PC-9 (cell line): ENCODE results near the gene SLC10A7. TPM values are rescaled to one million over a fixed set of nuclear protein-coding genes. Genes with fewer than 3 reads are reported as not detected.

ENCODE experiments used
- BruUV-seq: library from RNA; stranded (reverse); fragments of 400-500 nt; replicated peaks from 2 replicates; lab custom pipeline; 2021; lab: Mats Ljungman, UMichigan
- CTCF ChIA-PET: fragments of 300-600 bp; sonication (Branson Sonifier 250); formaldehyde crosslinking; loops from one replicate; lab custom pipeline; 2022; ENCODE audit warnings: antibody characterized with exemption; lab: Charles Lee
- POLR2A ChIA-PET: fragments of 300-600 bp; sonication (Branson Sonifier 250); formaldehyde crosslinking; loops from one replicate; lab custom pipeline; 2022; ENCODE audit warnings: antibody characterized with exemption; ENCODE audit not compliant: unreplicated experiment; lab: Charles Lee
- DNase-seq, 2 experiments: peaks; one replicate each; pipeline versions ENCODE4 v3.0.0 to v3.0.0-alpha.2; 2015 to 2022; ENCODE audit warnings: mixed read lengths in 1 of 2
- H2AFZ ChIP-seq: fragments of 200-600 bp; sonication (generic); 2 replicates; pipeline ENCODE4 v1.8.1; 2017; ENCODE audit warnings: antibody characterized with exemption
- H3F3A ChIP-seq: fragments of 200-600 bp; sonication (generic); 2 replicates; pipeline ENCODE4 v1.8.1; 2017; ENCODE audit warnings: antibody characterized with exemption, mild to moderate bottlenecking, low read depth; ENCODE audit not compliant: insufficient read depth
- H3K27ac ChIP-seq: fragments of 200-600 bp; sonication (generic); 2 replicates; pipeline ENCODE4 v1.6.1; 2016; ENCODE audit warnings: mixed run types
- H3K27me3 ChIP-seq: fragments of 200-600 bp; sonication (generic); 2 replicates; pipeline ENCODE4 v1.6.1; 2016; ENCODE audit warnings: low read depth, mixed run types; ENCODE audit not compliant: insufficient read depth
- H3K36me3 ChIP-seq: fragments of 200-600 bp; sonication (generic); 2 replicates; pipeline ENCODE4 v1.6.1; 2016; ENCODE audit warnings: low read depth, mixed run types
- H3K4me1 ChIP-seq: fragments of 200-600 bp; sonication (generic); replicated peaks from 2 replicates; pipeline ENCODE4 v1.6.1; 2016; ENCODE audit warnings: mixed run types; ENCODE audit not compliant: insufficient read depth
- H3K4me2 ChIP-seq: fragments of 200-600 bp; sonication (generic); 2 replicates; pipeline ENCODE4 v1.6.1; 2017; ENCODE audit warnings: mixed run types
- H3K4me3 ChIP-seq: fragments of 200-600 bp; sonication (generic); 2 replicates; pipeline ENCODE4 v1.6.1; 2016; ENCODE audit warnings: mixed run types
- H3K79me2 ChIP-seq: fragments of 200-600 bp; sonication (generic); 2 replicates; pipeline ENCODE4 v1.6.1; 2017; ENCODE audit warnings: low read depth, mixed run types
- H3K9me2 ChIP-seq: fragments of 200-600 bp; sonication (generic); 2 replicates; pipeline ENCODE4 v1.8.1; 2017; ENCODE audit warnings: mild to moderate bottlenecking; ENCODE audit not compliant: insufficient read depth
- H3K9me3 ChIP-seq: fragments of 200-600 bp; sonication (generic); 2 replicates; pipeline ENCODE4 v1.8.1; 2016; ENCODE audit warnings: low read depth; ENCODE audit not compliant: insufficient read depth
- H4K20me1 ChIP-seq: fragments of 200-600 bp; sonication (generic); 2 replicates; pipeline ENCODE4 v1.8.1; 2017; ENCODE audit not compliant: insufficient read depth
- EZH2 ChIP-seq: fragments of 200-600 bp; sonication (generic); IDR thresholded peaks from 2 replicates; pipeline ENCODE4 v1.8.0; 2017; ENCODE audit warnings: antibody characterized with exemption, low read depth
- intact Hi-C: fragments of 100-400 bp; cut with micrococcal nuclease; formaldehyde crosslinking; loops from one replicate; pipeline ENCODE4 v1.10.0; 2022; ENCODE audit not compliant: unreplicated experiment
- total RNA-seq: library from RNA; stranded (reverse); gene quantifications from 2 replicates; pipeline ENCODE4 v1.2.3, GENCODE V29; 2021
- TF ChIP-seq, protein P1 (sequence below): fragments of 200-600 bp; sonication (generic); conservative IDR thresholded peaks from 2 replicates; pipeline ENCODE4 v1.6.1; 2017; ENCODE audit warnings: mixed run types, antibody characterized with exemption, mild to moderate bottlenecking, moderate library complexity

SLC10A7 gene
- total RNA-seq, 1 experiment from 2014 or later: 11.4 TPM

DNA sequence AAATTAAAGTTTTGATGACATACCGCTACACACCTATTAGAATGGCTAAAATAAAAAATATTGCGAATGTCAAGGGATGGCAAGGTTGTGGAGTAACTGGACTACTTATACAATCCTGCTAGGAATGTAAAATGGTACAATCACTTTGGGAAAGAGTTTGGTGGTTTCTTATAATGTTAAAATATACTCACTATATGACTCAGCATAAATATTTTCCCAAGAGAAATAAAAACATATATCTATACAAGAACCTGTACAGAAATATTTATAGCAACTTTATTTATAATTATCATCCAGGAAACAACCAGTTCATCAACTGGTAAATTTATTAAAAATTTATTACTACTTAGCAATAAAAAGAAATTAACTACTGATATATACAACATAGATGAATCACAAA, 89.7 kb downstream of the SLC10A7 start:
- ChIA-PET POLR2A (no interaction called here), CTCF (no interaction called here)
- BruUV-seq: no TSS peak
- no peak overlapping the region for H3K27ac ChIP-seq
- no peaks in the 10 kb centered on the region for H4K20me1 ChIP-seq
- no peak overlapping the region for H3K4me3 ChIP-seq
- H3K36me3 ChIP-seq: no peaks in the 10 kb centered on the region
- no peaks in the 10 kb centered on the region for H3F3A ChIP-seq
- no peaks in the 10 kb centered on the region for H3K9me2 ChIP-seq
- no peak overlapping the region for H3K4me2 ChIP-seq
- H3K27me3 ChIP-seq: no peaks in the 10 kb centered on the region
- DNase-seq: no peak
- H3K9me3 ChIP-seq: no peaks in the 10 kb centered on the region
- intact Hi-C loops: no loop called here
- TF ChIP-seq, protein P1, sequence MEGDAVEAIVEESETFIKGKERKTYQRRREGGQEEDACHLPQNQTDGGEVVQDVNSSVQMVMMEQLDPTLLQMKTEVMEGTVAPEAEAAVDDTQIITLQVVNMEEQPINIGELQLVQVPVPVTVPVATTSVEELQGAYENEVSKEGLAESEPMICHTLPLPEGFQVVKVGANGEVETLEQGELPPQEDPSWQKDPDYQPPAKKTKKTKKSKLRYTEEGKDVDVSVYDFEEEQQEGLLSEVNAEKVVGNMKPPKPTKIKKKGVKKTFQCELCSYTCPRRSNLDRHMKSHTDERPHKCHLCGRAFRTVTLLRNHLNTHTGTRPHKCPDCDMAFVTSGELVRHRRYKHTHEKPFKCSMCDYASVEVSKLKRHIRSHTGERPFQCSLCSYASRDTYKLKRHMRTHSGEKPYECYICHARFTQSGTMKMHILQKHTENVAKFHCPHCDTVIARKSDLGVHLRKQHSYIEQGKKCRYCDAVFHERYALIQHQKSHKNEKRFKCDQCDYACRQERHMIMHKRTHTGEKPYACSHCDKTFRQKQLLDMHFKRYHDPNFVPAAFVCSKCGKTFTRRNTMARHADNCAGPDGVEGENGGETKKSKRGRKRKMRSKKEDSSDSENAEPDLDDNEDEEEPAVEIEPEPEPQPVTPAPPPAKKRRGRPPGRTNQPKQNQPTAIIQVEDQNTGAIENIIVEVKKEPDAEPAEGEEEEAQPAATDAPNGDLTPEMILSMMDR: no peak
- TF ChIP-seq EZH2: no peak
- H2AFZ ChIP-seq: no peak overlapping the region
- H3K4me1 ChIP-seq: no peaks in the 10 kb centered on the region
- H3K79me2 ChIP-seq: no peaks in the 10 kb centered on the region

DNA sequence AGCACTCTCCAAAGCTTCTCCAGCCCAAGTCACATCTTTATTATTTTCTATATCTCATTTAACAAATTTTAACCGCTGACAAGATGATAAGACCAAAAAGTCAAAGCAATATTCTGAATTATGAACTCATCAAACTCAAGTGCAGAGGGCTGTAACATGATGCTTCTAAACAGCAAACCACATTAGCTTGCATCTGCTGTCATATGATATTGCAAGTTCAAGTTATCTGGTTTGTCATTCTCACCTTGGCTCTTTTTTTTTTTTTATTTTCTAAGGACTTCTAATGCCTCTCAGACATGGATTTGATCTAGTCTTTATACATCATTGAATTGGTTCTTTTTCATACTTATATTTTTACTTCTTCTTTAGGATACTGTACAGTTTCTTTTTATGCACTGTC, 93.4 kb downstream of the SLC10A7 start:
- POLR2A ChIA-PET: interaction anchor here (0.6 to 0.7 kb wide), 2 partner anchors 49 to 885 kb away, joined by 7 to 18 read pairs; no protein-coding TSS in a partner anchor
- no peaks in the 10 kb centered on the region for H4K20me1 ChIP-seq
- H3F3A ChIP-seq: no peaks in the 10 kb centered on the region
- intact Hi-C loops: no loop called here
- TF ChIP-seq EZH2: no peak
- TF ChIP-seq, protein P1: no peak
- DNase-seq: no peak
- H3K9me2 ChIP-seq: no peaks in the 10 kb centered on the region
- BruUV-seq: no TSS peak
- H3K4me1 ChIP-seq: no peaks in the 10 kb centered on the region
- CTCF ChIA-PET: no interaction called here
- no peak overlapping the region for H3K27ac ChIP-seq
- no peaks in the 10 kb centered on the region for H3K79me2 ChIP-seq
- H2AFZ ChIP-seq: no peak overlapping the region
- H3K4me3 ChIP-seq: no peak overlapping the region
- H3K9me3 ChIP-seq: no peaks in the 10 kb centered on the region
- H3K36me3 ChIP-seq: no peaks in the 10 kb centered on the region
- H3K4me2 ChIP-seq: no peak overlapping the region
- no peaks in the 10 kb centered on the region for H3K27me3 ChIP-seq

DNA sequence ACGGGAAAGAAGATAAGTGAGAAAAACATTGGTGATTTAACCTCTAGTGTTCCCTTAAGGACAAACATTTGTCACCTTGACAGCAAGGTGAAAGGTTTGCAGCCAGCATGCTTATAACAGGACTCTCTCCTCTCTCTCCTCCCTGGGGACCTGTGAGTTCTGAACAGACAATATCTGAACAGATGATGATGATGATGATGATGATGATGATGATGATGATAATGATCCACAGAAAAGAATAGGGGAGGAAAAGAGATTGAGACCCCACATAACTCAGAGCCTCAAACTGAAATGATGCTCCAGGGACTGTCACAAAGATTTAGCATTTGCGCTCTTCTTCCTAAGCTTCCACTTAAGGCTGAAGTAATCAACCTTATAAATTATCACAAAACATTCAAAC, 103.9 kb downstream of the SLC10A7 start:
- Histone ChIP-seq H3K4me1 (no peaks in the 10 kb centered on the region), H3K9me2 (no peaks in the 10 kb centered on the region; the same call in 1 of the 2 replicates), H2AFZ (no peak overlapping the region), H3K4me2 (no peak overlapping the region), H3K27me3 (no peaks in the 10 kb centered on the region), H3K9me3 (no peaks in the 10 kb centered on the region), H3K27ac (no peak overlapping the region), H3K36me3 (no peaks in the 10 kb centered on the region), H3K79me2 (no peaks in the 10 kb centered on the region), H4K20me1 (no peaks in the 10 kb centered on the region), H3F3A (no peaks in the 10 kb centered on the region), H3K4me3 (no peak overlapping the region)
- no TSS peak for BruUV-seq
- no peak for TF ChIP-seq EZH2
- TF ChIP-seq, protein P1: no peak
- no peak for DNase-seq
- intact Hi-C loops: no loop called here
- ChIA-PET CTCF (no interaction called here), POLR2A (no interaction called here)
